ENCODE measurements around the gene IFT57.

Gene IFT57

GRCh38 chr3:108219336-108219735, 2.9 kb downstream of the IFT57 start:
- no peak for DNase-seq

DNA sequence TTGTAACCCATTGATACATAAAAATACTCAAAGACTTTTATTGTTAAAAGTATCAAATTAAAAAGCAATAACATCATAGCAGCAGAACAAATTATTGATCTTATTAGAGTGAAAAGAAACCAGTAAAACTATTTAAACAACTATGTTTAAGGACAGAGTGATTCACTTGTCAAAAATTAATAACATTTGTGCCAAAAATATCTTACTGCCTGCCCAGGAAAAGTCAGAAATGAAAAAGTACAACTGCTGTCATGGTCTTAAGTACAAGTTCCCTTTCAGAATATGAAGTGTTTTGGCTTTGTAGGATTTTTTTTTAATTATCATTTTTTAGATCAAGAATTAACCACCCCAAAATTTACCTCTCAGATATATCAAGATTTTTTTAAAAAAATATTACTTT, 3.4 kb downstream of the IFT57 start:
- no peak for DNase-seq

GRCh38 chr3:108215871-108216270, 6.4 kb downstream of the IFT57 start:
- DNase-seq = no peak

GRCh38 chr3:108209579-108209978, 12.6 kb downstream of the IFT57 start:
- no peak for DNase-seq

GRCh38 chr3:108208831-108209230, 13.4 kb downstream of the IFT57 start:
- no peak for DNase-seq

DNA sequence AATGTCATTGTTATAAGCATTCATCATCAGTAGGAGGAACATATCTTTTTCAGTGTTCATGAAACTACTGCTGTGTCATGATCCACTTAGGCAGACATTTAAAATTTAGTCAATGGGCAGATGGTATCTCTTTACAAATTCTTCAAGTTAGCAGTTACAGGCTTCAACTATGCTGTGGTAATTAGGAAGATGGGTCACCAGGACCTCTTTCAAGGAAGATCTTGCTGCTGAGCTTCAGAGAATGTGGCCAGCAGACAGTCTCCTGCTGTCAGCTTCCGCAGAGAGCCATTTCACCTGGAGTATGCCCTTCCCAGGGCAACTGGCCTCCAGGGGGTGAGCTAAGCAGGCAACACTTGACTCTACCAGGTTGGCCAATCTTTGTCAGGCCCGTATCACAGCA, 19.4 kb downstream of the IFT57 start:
- DNase-seq = no peak

DNA sequence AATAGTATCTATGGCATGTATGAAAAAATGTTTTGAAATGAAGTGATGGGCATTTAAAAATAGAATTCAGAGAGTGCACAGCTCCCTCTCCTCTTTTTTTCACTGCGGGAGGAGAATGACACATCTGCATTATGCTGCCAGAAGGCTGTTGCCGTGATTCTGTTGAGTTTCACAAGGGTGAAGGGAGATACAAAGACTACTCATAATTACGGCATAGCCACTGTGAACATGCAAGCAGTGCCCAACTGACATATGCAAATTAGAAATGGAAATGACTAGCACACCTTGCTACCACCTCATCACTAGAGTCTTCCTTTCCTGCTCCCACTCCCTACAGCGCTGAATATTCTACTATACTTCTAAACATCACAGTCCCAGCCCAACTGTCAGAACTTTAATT, 20.1 kb downstream of the IFT57 start:
- DNase-seq = peak in 2 of 56 donors; percentile 2 to 8

DNA sequence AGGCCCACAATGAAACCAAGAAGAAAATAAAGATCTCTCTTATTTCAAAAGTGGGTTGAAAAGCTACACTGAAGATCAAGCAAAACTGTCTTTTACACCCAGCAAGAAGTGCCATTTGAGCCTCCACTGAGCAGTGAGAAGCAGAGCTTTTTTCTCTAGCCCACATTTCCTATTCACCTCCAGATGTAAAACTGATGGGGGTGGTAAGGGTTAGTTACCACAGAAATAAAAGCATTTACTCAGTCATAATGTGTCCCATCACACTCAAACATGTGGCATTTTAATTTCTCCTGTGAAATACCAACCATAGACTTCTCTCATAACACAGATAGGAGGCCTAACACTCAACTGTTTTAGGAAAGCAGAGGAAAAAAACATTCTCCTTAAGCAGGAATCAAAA, 21.0 kb downstream of the IFT57 start:
- no peak for DNase-seq

DNA sequence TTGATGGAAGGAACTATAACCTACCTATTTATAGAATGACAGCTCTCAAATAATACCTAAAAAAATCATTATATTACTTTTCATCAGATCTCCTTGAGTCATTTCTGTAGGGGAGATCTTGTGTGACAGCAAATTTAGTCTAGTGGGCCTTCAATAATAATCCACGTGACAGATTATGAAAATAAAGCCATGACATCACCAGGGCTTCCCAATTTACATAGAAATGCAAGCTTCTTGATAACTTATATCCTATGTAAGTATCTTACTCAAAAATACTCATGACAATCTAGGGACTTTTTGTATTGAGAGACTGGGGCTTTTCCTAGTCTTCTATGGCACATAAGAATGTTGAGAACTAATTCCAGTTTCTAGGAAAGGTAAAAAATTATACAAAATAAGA, 21.6 kb downstream of the IFT57 start:
- DNase-seq = no peak

GRCh38 chr3:108200024-108200423, 22.2 kb downstream of the IFT57 start:
- DNase-seq = no peak

DNA sequence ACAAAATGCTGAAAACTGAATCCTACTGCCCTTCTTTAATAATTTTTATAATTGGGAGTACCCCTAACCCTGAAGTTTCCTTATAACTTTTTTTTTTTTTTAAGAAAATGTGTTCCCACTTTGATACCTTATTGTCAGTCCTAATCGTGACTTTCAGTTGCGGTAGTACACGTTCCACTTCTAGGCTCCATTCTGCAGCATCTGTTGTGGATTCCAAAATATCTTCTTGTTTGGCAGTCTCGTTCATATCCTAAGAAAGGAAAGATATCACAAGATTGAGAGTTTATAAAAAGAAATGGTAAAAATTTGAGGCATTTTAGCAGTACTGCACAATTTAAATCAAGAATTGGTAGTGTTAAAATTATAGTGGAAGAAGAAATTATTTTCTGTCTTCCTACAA, 30.8 kb downstream of the IFT57 start:
- DNase-seq = no peak

DNA sequence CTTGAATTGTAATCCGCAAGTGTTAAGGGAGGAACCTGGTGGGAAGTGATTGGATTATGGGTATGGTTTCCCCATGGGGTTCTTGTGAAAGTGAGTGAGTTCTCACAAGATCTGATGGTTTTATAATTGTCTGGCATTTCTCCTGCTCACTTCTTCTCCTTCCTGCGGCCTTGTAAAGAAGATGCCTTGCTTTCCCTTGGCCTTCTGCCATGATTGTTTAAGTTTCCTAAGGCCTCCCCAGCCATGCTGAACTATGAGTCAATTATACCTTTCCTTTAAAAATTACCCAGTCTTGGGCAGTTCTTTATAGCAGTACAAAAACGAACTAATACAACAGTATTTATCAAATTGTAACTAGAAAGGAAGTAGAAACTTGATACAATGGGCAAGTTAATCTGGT, 31.9 kb downstream of the IFT57 start:
- no peak for DNase-seq

- DNase-seq = no peak
Measured at GRCh38 chr3:108189440-108189839, 32.8 kb downstream of the IFT57 start.

GRCh38 chr3:108185536-108185935, 36.7 kb downstream of the IFT57 start:
- no peak for DNase-seq

DNA sequence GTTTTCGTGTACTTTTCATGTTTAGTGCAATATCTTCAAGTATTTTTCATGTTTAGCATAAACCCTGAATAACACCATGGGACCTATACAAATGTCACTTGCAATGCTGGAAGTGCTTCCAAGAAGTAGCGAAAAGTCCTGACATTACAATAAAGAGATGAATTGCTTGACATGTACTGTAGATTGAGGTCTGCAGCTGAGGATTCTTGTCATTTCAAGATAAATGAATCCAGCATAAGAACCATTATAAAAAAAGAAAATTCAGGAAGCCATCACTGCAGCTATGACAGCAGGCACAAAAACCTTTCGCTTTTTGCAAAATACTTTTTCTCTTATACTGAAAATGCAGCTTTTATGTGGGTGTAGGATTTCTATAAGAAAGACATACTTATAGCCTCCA, 37.4 kb downstream of the IFT57 start:
- DNase-seq = no peak

- DNase-seq = no peak
Measured at GRCh38 chr3:108183971-108184370, 38.3 kb downstream of the IFT57 start.

DNA sequence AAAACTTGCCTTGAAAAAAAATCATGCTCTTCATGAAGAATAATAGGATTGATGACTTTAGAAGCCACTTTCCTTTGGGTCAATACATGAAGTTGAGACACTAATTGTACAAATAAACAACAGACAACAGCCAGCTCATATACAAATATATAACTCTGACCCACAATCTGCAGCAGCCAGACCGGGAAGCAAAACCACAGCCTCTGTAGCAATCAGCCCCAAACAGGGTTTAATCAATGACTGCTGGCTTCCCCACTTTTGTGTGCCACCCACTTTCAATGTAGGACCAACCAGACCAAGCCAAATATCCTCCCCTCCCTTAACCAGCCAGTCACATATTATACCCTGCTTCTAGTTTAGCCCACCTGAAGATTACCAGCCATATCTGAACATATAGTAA, 39.0 kb downstream of the IFT57 start:
- no peak for DNase-seq

GRCh38 chr3:108182339-108182738, 39.9 kb downstream of the IFT57 start:
- no peak for DNase-seq

DNA sequence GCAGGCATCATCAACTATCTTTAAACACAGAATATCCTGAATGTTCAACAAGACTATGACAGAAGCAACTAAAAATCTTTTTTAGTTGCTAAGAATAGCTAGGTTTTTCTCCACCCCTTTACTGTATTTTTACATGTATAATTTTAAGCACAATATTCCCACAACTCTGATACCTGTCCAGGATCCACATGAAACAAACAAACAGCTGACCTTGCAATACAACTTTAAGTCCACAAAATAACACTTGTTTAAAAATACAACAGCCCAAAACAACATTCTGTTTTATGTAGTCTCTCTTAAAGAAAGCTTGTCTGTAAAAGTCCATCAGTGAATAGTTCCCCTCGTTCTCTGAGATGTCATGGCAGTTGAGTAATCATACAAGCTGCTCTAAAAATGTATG, 41.1 kb downstream of the IFT57 start:
- no peak for DNase-seq

- DNase-seq = no peak
Measured at GRCh38 chr3:108180194-108180593, 42.0 kb downstream of the IFT57 start.

- DNase-seq = no peak
Measured at GRCh38 chr3:108178676-108179075, 43.5 kb downstream of the IFT57 start.

- no peak for DNase-seq
Measured at GRCh38 chr3:108177536-108177935, 44.7 kb downstream of the IFT57 start.

DNA sequence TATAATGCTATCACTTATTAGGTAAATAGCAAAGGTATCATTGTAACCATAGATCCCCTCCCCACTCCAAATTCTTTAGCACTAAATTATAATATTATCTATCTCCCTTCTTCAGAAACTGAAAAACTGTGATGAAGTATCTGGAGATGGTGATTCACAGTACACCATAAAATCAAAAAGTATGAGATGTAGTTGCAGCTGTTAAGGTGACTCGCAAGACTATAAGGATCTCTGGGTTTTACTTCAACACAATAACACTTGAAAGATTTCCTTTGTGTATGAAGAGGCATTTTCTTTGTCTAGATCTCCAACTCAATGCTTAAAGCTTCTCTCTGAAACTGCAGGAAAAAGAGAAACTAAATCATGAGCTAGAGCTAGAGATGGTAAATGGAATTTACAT, 46.9 kb downstream of the IFT57 start:
- DNase-seq = no peak

GRCh38 chr3:108171106-108171505, 51.1 kb downstream of the IFT57 start:
- DNase-seq = no peak

GRCh38 chr3:108164391-108164790, 57.8 kb downstream of the IFT57 start:
- DNase-seq = no peak
